Peyer's patch (tissue), 4 donors: ENCODE measurements around the gene ADCY9. TPM values are rescaled to one million over a fixed set of nuclear protein-coding genes. Genes with fewer than 3 reads are reported as not detected.

Experiments used
- DNase-seq, 3 donors: peaks; one replicate each; pipeline ENCODE4 v3.0.0-alpha.2; 2017 to 2019
- H3K27ac ChIP-seq, 4 donors: fragments of 200-600 bp; sonication (generic); one replicate each; pipeline ENCODE4 v1.5.1; 2016 to 2019
- H3K27me3 ChIP-seq, 2 donors: fragments of 200-600 bp; sonication (generic); one replicate each; pipeline ENCODE4 v1.5.1; 2019
- H3K36me3 ChIP-seq, 3 donors: fragments of 200-600 bp; sonication (generic); one replicate each; pipeline ENCODE4 v1.5.1; 2016 to 2019
- H3K4me1 ChIP-seq, 4 donors: fragments of 200-600 bp; sonication (generic); one replicate each; pipeline ENCODE4 v1.5.1; 2016 to 2019
- H3K4me3 ChIP-seq, 4 donors: fragments of 200-600 bp; sonication (generic); 1 replicate in 3 of 4; 2 replicates in 1 of 4; pipeline ENCODE4 v1.5.1; 2016 to 2019; ENCODE audit warnings: mild to moderate bottlenecking in 1 of 4
- H3K9me3 ChIP-seq, 4 donors: fragments of 200-600 bp; sonication (generic); one replicate each; pipeline ENCODE4 v1.5.1; 2016 to 2019; ENCODE audit warnings: mild to moderate bottlenecking in 1 of 4
- POLR2A ChIP-seq, 2 donors: fragments of 450-650 bp; IDR thresholded peaks; one replicate each; pipeline ENCODE4 v1.5.1; 2017; ENCODE audit warnings: antibody characterized with exemption in 2 of 2, mild to moderate bottlenecking in 2 of 2, moderate library complexity in 2 of 2
- total RNA-seq, 4 donors: library from RNA; depleted of rRNA; stranded (reverse); fragments of >200 nt; gene quantifications; one replicate each; pipeline ENCODE4 v1.1.0, GENCODE V29; 2016
- TF ChIP-seq, protein P1 (sequence below), 6 experiments: fragments of 450-650 bp in 4 of 6; fragments of 200-600 bp in 2 of 6; sonication (generic) in 1 of 6; IDR thresholded peaks; one replicate each; pipeline ENCODE4 v1.5.1; 2017 to 2019; ENCODE audit warnings: antibody characterized with exemption in 6 of 6, mild to moderate bottlenecking in 3 of 6, moderate library complexity in 1 of 6

Gene ADCY9
- total RNA-seq, 4 donors from 2014 or later: 19.8 to 47.3 (median 44.0) TPM

DNA sequence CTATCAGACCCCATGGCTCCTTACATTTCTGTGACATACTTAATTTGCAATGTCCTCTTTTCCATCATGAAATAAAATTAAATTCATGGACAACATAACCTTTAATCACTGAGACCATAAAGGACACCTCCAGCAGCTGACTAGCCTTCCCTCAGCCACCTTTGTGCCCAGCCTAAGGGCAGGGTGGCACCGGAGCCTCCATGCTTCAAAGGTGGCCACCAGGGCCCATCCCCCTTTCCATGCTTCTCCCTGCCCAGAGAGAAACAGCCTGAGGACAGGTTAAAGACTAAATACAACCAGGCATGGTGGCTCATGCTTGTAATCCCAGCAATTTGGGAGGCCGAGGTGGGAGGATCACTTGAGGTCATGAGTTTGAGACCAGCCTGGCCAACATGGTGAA, 94.3 kb downstream of the ADCY9 start:
- peak in 2 of 3 donors; percentile 64 to 74 for DNase-seq
- Histone ChIP-seq H3K27me3 (no peaks in the 10 kb centered on the region), H3K27ac (peak overlapping the region in 2 of 4 donors; percentile 66 to 88), H3K9me3 (peaks cover 0 to 2% (median 0%) of the 10 kb centered on the region in 4 donors), H3K4me1 (peaks cover 0 to 38% (median 0%) of the 10 kb centered on the region in 4 donors), H3K36me3 (no peaks in the 10 kb centered on the region), H3K4me3 (no peak overlapping the region)
- TF ChIP-seq POLR2A (IDR thresholded peaks at IDR 0.05): no peak
- TF ChIP-seq, protein P1, sequence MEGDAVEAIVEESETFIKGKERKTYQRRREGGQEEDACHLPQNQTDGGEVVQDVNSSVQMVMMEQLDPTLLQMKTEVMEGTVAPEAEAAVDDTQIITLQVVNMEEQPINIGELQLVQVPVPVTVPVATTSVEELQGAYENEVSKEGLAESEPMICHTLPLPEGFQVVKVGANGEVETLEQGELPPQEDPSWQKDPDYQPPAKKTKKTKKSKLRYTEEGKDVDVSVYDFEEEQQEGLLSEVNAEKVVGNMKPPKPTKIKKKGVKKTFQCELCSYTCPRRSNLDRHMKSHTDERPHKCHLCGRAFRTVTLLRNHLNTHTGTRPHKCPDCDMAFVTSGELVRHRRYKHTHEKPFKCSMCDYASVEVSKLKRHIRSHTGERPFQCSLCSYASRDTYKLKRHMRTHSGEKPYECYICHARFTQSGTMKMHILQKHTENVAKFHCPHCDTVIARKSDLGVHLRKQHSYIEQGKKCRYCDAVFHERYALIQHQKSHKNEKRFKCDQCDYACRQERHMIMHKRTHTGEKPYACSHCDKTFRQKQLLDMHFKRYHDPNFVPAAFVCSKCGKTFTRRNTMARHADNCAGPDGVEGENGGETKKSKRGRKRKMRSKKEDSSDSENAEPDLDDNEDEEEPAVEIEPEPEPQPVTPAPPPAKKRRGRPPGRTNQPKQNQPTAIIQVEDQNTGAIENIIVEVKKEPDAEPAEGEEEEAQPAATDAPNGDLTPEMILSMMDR (IDR thresholded peaks at IDR 0.05): peak in 1 of 6 experiments; percentile 9

DNA sequence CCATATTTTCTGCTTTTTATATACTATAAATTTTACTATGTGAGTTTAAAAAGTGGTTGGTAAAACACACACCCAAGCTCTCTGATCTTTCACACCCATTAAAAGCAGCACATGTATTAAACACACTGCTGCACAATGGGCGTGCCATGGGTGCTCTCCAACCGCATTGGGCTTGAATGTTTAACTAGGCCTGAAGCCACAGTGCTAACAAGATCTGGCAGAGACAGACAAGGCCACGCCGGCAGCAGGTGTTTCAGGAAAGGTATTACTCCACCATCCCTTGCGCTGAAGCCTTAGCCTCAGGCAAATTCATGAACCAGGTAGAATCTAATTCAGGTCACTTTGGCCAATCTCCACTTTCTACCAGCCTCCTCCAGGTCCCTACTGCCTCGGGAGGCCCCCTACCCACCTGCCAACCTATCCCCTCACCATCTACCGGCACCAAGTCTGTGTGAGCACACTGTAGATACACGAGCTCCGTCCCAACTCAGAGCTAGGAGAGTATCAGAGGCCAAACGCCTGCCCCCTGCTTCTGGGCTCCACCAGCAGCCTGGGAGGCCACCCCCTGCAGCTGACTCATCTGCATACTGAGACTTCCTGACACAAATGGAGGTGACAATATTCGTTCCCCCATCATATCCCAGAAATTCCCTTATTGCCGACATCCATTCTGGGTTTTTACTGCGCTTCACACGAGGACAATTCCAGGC, 95.0 kb downstream of the ADCY9 start:
- H3K9me3 ChIP-seq: no peaks in the 10 kb centered on the region
- no peaks in the 10 kb centered on the region for H3K27me3 ChIP-seq
- H3K36me3 ChIP-seq: no peaks in the 10 kb centered on the region
- H3K27ac ChIP-seq: peak overlapping the region in 2 of 4 donors; percentile 66 to 88
- TF ChIP-seq POLR2A (IDR thresholded peaks at IDR 0.05): peak in 1 of 2 donors; percentile 28
- TF ChIP-seq, protein P1 (IDR thresholded peaks at IDR 0.05): no peak
- no peak overlapping the region for H3K4me3 ChIP-seq
- H3K4me1 ChIP-seq: peaks cover 0 to 38% (median 0%) of the 10 kb centered on the region in 4 donors
- DNase-seq: peak in 2 of 3 donors; percentile 82 to 86

DNA sequence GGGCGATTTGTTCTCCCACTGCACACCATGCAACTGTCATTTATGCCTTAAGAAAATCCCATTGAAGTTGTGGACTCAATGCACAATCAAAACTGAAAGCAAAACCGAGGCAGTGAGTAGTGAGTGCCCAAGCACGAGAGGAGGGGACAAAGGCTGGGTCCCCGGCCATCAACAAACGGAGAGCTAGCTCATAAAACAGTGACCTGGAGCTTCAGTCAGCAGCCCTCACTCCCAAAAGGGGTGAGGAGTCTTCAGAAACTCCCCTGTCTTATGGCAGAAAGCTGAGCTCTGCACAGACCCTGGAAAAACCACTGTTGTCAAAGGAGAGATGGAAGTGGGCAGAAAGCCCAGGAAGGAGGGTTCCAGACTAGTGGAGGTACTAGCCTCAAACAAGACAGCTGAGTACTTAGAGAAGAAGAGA, 96.9 kb downstream of the ADCY9 start:
- peak in 2 of 3 donors; percentile 55 to 60 for DNase-seq
- H3K9me3 ChIP-seq: no peaks in the 10 kb centered on the region
- H3K36me3 ChIP-seq: no peaks in the 10 kb centered on the region
- peak overlapping the region in 3 of 4 donors; percentile 40 to 79 (median 73) for H3K27ac ChIP-seq
- H3K27me3 ChIP-seq: no peaks in the 10 kb centered on the region
- H3K4me1 ChIP-seq: peaks cover 0 to 52% (median 1%) of the 10 kb centered on the region in 4 donors
- H3K4me3 ChIP-seq: peak overlapping the region in 2 of 4 donors; percentile 37 to 45
- TF ChIP-seq POLR2A (IDR thresholded peaks at IDR 0.05): no peak

DNA sequence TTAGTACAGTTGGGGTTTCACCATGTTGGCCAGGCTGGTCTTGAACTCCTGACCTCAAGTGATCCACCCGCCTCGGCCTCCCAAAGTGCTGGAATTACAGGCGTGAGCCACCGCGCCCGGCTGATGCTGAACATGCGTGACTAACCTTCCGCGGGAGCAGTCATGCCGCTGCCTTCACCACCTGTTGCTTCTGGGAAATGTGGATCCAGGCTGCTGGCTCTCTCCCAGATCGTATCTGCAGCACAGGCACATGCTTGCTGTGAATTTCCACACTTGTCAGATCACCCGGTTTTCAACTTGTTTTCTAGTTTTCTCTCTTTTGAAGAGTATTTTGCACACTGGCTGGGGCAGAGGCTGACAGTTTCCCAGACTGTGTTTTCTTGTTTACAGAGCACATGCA, 97.9 kb downstream of the ADCY9 start:
- TF ChIP-seq, protein P1 (IDR thresholded peaks at IDR 0.05): no peak
- TF ChIP-seq POLR2A (IDR thresholded peaks at IDR 0.05): no peak
- no peaks in the 10 kb centered on the region for H3K9me3 ChIP-seq
- no peaks in the 10 kb centered on the region for H3K36me3 ChIP-seq
- no peaks in the 10 kb centered on the region for H3K27me3 ChIP-seq
- no peak overlapping the region for H3K4me3 ChIP-seq
- peaks cover 0 to 58% (median 1%) of the 10 kb centered on the region in 4 donors for H3K4me1 ChIP-seq
- no peak for DNase-seq
- peak overlapping the region in 2 of 4 donors; percentile 25 to 79 for H3K27ac ChIP-seq

DNA sequence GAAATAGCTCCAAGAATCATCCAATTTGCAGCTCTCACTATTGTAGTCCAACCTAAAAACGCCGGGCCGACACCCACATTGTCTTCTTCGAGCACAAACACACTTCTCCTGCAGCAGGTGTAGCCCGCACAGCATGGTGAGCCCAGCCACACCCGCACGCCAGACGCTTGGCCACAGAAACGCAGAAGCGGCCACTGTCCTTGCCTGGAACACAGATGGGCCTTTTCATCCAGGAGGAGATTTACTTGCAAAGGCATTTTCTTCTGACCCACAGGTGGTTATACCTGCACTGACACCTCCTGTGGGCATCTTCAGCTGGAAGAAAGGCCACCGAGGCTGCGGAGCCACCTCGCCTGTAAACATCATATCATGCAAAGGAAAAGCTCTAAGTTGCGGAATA, 98.4 kb downstream of the ADCY9 start:
- no peaks in the 10 kb centered on the region for H3K9me3 ChIP-seq
- peaks cover 0 to 62% (median 1%) of the 10 kb centered on the region in 4 donors for H3K4me1 ChIP-seq
- no peak overlapping the region for H3K4me3 ChIP-seq
- DNase-seq: no peak
- H3K27me3 ChIP-seq: no peaks in the 10 kb centered on the region
- no peaks in the 10 kb centered on the region for H3K36me3 ChIP-seq
- no peak overlapping the region for H3K27ac ChIP-seq
- TF ChIP-seq, protein P1 (IDR thresholded peaks at IDR 0.05): no peak
- no peak for TF ChIP-seq POLR2A (IDR thresholded peaks at IDR 0.05)

DNA sequence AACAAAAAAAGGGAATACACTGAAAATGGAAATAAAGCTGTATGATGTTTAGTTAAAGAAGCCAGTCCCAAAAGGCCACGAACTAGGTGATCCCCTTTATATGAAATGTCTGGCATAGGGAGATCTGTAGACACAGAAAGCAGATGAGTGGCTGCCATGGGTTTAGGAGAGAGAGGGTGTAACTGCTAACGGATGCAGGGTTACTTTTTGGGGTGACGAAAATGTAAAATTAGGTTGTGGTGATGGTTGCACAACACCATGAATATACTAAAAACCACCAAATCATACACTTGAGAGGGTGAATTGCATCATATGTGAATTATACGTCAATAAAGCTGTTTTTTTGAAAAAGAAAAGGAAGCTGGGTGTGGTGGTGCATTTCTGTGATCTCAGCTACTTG, 99.6 kb downstream of the ADCY9 start:
- Histone ChIP-seq H3K4me1 (peaks cover 0 to 64% (median 3%) of the 10 kb centered on the region in 4 donors), H3K27ac (no peak overlapping the region)

More for the DNA sequence above, 99.6 kb downstream of the ADCY9 start:
- Histone ChIP-seq H3K36me3 (no peaks in the 10 kb centered on the region), H3K27me3 (no peaks in the 10 kb centered on the region), H3K9me3 (no peaks in the 10 kb centered on the region), H3K4me3 (no peak overlapping the region)
- DNase-seq: no peak
- TF ChIP-seq POLR2A (IDR thresholded peaks at IDR 0.05): no peak
- TF ChIP-seq, protein P1 (IDR thresholded peaks at IDR 0.05): no peak
